OCI-LY1 (cell line): Measurements from ENCODE around the gene NHP2.

Source experiments
- EZH2 ChIP-seq: fragments of 200-600 bp; sonication (generic), shearing (Covaris generic); IDR thresholded peaks from 2 replicates; pipeline ENCODE4 v1.8.0; 2017; ENCODE audit warnings: borderline replicate concordance, mixed run types, mild to moderate bottlenecking, antibody characterized with exemption, low read length, moderate library complexity, mixed read lengths
- TF ChIP-seq, protein P1 (sequence below): fragments of 200-600 bp; sonication (generic), shearing (Covaris generic); IDR thresholded peaks from 2 replicates; pipeline ENCODE4 v1.5.1; 2017; ENCODE audit warnings: mild to moderate bottlenecking, antibody characterized with exemption, low read length, moderate library complexity, mixed read lengths

DNA sequence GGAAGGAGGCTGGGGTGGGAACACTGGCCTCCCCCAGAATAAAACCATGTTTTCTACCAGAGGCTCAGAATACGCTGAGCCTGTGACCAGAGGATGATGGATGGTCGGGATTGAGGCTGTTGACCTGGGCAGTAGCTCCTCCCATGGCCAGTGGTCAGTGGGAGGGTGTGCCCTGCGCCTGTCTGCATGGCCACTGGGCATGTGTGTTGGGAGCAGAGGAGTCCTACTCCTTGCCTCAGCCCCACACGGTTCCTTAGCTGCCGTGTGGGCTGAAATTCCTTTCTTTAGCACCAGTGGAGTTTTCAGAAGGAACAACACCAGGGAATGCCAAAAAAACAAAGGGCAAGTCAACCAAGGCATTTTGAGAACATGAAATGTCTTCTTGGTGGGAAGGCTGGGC, 31.3 kb downstream of the NHP2 start:
- TF ChIP-seq, protein P1, sequence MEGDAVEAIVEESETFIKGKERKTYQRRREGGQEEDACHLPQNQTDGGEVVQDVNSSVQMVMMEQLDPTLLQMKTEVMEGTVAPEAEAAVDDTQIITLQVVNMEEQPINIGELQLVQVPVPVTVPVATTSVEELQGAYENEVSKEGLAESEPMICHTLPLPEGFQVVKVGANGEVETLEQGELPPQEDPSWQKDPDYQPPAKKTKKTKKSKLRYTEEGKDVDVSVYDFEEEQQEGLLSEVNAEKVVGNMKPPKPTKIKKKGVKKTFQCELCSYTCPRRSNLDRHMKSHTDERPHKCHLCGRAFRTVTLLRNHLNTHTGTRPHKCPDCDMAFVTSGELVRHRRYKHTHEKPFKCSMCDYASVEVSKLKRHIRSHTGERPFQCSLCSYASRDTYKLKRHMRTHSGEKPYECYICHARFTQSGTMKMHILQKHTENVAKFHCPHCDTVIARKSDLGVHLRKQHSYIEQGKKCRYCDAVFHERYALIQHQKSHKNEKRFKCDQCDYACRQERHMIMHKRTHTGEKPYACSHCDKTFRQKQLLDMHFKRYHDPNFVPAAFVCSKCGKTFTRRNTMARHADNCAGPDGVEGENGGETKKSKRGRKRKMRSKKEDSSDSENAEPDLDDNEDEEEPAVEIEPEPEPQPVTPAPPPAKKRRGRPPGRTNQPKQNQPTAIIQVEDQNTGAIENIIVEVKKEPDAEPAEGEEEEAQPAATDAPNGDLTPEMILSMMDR, result no peak
- no peak for TF ChIP-seq EZH2
